RKO (cell line): ENCODE measurements around the gene DAPK2.
"Not testable (repeated sequence)": the region's sequence is repeated elsewhere in the genome, so short reads cannot be mapped to it uniquely, and the experiment has no call there.

Source experiments
- DNase-seq: peaks from one replicate; pipeline ENCODE4 v3.0.0-alpha.2; 2016; ENCODE audit warnings: low spot score

Gene DAPK2

GRCh38 chr15:64053674-64054073 lies 7.4 kb upstream of the DAPK2 start:
- DNase-seq: not testable (repeated sequence)

- DNase-seq: no peak
These were observed 6.7 kb upstream of the DAPK2 start for GRCh38 chr15:64052925-64053491.

- DNase-seq: no peak
These were observed 5.3 kb upstream of the DAPK2 start for GRCh38 chr15:64051407-64052259.

- DNase-seq: no peak
These were observed 4.8 kb upstream of the DAPK2 start for GRCh38 chr15:64051093-64051402.

- no peak for DNase-seq
These were observed 4.2 kb upstream of the DAPK2 start for GRCh38 chr15:64050281-64051092.

GRCh38 chr15:64048781-64049460 lies 2.6 kb upstream of the DAPK2 start:
- no peak for DNase-seq

GRCh38 chr15:64045774-64046420 lies 388 bp downstream of the DAPK2 start:
- no peak for DNase-seq

GRCh38 chr15:64045101-64045435 lies 1.2 kb downstream of the DAPK2 start:
- no peak for DNase-seq

GRCh38 chr15:64044300-64045100 lies 1.8 kb downstream of the DAPK2 start:
- no peak for DNase-seq

- DNase-seq: no peak
These were observed 7.2 kb downstream of the DAPK2 start for GRCh38 chr15:64038878-64039610.

GRCh38 chr15:64037966-64038365 lies 8.3 kb downstream of the DAPK2 start:
- DNase-seq: no peak

GRCh38 chr15:64037116-64037515 lies 9.2 kb downstream of the DAPK2 start:
- DNase-seq: no peak

- no peak for DNase-seq
These were observed 10.8 kb downstream of the DAPK2 start for GRCh38 chr15:64035525-64035924.

GRCh38 chr15:64034519-64034918 lies 11.8 kb downstream of the DAPK2 start:
- DNase-seq: no peak

GRCh38 chr15:64032329-64032728 lies 14.0 kb downstream of the DAPK2 start:
- DNase-seq: no peak

GRCh38 chr15:64030123-64030522 lies 16.2 kb downstream of the DAPK2 start:
- DNase-seq: no peak

- no peak for DNase-seq
These were observed 16.7 kb downstream of the DAPK2 start for GRCh38 chr15:64029633-64030032.

GRCh38 chr15:64029110-64029509 lies 17.2 kb downstream of the DAPK2 start:
- no peak for DNase-seq

- no peak for DNase-seq
These were observed 19.7 kb downstream of the DAPK2 start for GRCh38 chr15:64026591-64026990.
